HepG2 (cell line): ENCODE measurements around the gene RIPOR3. TPM values are rescaled to one million over a fixed set of nuclear protein-coding genes. Genes with fewer than 3 reads are reported as not detected.
A peak's percentile ranks its signal among the peaks of the same experiment; 100 is the strongest.

Experiments used
- ATF7 ChIP-seq, 2 experiments: fragments of 450-650 bp in 1 of 2; sonication (generic) in 1 of 2; formaldehyde crosslinking in 1 of 2; IDR thresholded peaks; 2 replicates each; pipeline versions ENCODE4 v1.4.0 to v1.6.1; 2016 to 2020; ENCODE audit warnings: antibody characterized with exemption in 1 of 2, mild to moderate bottlenecking in 1 of 2, missing genetic modification reagents in 1 of 2
- HNF4A ChIP-seq: sonication (generic); formaldehyde crosslinking; IDR thresholded peaks from 2 replicates; pipeline ENCODE4 v1.4.0; 2020; ENCODE audit warnings: missing genetic modification reagents
- IKZF4 ChIP-seq: sonication (generic); formaldehyde crosslinking; IDR thresholded peaks from 2 replicates; pipeline ENCODE4 v1.5.1; 2020; ENCODE audit warnings: borderline replicate concordance, mild to moderate bottlenecking, low read depth, missing genetic modification reagents; ENCODE audit errors: not compliant biosample characterization
- KDM1A ChIP-seq: IDR thresholded peaks from 2 replicates; pipeline ENCODE4 v1.6.1; 2016; ENCODE audit warnings: missing compliant biosample characterization
- KDM3A ChIP-seq: IDR thresholded peaks from 2 replicates; pipeline ENCODE4 v1.6.1; 2018; ENCODE audit warnings: low read depth, missing compliant biosample characterization
- KDM5B ChIP-seq: sonication (generic); formaldehyde crosslinking; IDR thresholded peaks from 2 replicates; pipeline ENCODE4 v1.4.0; 2020; ENCODE audit warnings: missing genetic modification reagents, mild to moderate bottlenecking, borderline replicate concordance
- LCORL ChIP-seq, 2 experiments: fragments of 450-650 bp in 1 of 2; sonication (generic) in 1 of 2; formaldehyde crosslinking in 1 of 2; IDR thresholded peaks; 2 replicates each; pipeline versions ENCODE4 v1.5.0 to v1.6.1; 2017 to 2020; ENCODE audit warnings: antibody characterized with exemption in 1 of 2, missing genetic modification reagents in 1 of 2
- ZFP1 ChIP-seq: IDR thresholded peaks from 2 replicates; pipeline ENCODE4 v1.6.1; 2016
- ZNF33B ChIP-seq: sonication (generic); formaldehyde crosslinking; IDR thresholded peaks from 2 replicates; pipeline ENCODE4 v1.5.1; 2020; ENCODE audit warnings: mild to moderate bottlenecking, missing genetic modification reagents
- ZNF564 ChIP-seq: sonication (generic); formaldehyde crosslinking; IDR thresholded peaks from 2 replicates; pipeline ENCODE4 v1.8.1; 2023; ENCODE audit warnings: mild to moderate bottlenecking, missing genetic modification reagents
- ZSCAN21 ChIP-seq: sonication (generic); formaldehyde crosslinking; IDR thresholded peaks from 2 replicates; pipeline ENCODE4 v1.8.0; 2022; ENCODE audit warnings: mild to moderate bottlenecking, missing genetic modification reagents, moderate library complexity, borderline replicate concordance
- polyA plus RNA-seq, 8 experiments: library from polyadenylated mRNA; depleted of rRNA in 3 of 8; stranded (reverse) in 7 of 8; unstranded in 1 of 8; fragments of >200 nt; fragmentation: Illumina TruSeq in 4 of 8; extraction: Trizol in 4 of 8; gene quantifications; 2 replicates each; pipeline versions ENCODE4 v1.2.1 to v1.2.3, GENCODE V29; 2011 to 2016; ENCODE audit warnings: low read depth in 4 of 8, missing spikeins in 1 of 8, mixed read lengths in 1 of 8; ENCODE audit not compliant: insufficient read depth in 1 of 8
- total RNA-seq, 5 experiments: library from RNA; depleted of rRNA; stranded (reverse); fragments of >200 nt; fragmentation: Illumina TruSeq; extraction: Trizol; gene quantifications; 2 replicates each; pipeline ENCODE4 v1.2.3, GENCODE V29; 2016; ENCODE audit warnings: low read depth in 1 of 5
- TF ChIP-seq, protein P1 (sequence below): sonication (generic); formaldehyde crosslinking; IDR thresholded peaks from 2 replicates; pipeline ENCODE4 v1.4.0; 2020; ENCODE audit warnings: mild to moderate bottlenecking, missing genetic modification reagents, borderline replicate concordance
- TF ChIP-seq, protein P2 (sequence below): sonication (generic); formaldehyde crosslinking; IDR thresholded peaks from 2 replicates; pipeline ENCODE4 v1.5.1; 2020; ENCODE audit warnings: mild to moderate bottlenecking, moderate library complexity, missing genetic modification reagents
- TF ChIP-seq, protein P3 (sequence below): IDR thresholded peaks from 2 replicates; pipeline ENCODE4 v1.6.1; 2016; ENCODE audit warnings: low read depth, missing genetic modification reagents, missing compliant biosample characterization

The RIPOR3 gene
- total and polyA plus RNA-seq, 2 of the 13 experiments (the other 11 are each of a cell fraction or from before 2014, with no cell fraction given) = 0.18 TPM; not detected in 1

DNA sequence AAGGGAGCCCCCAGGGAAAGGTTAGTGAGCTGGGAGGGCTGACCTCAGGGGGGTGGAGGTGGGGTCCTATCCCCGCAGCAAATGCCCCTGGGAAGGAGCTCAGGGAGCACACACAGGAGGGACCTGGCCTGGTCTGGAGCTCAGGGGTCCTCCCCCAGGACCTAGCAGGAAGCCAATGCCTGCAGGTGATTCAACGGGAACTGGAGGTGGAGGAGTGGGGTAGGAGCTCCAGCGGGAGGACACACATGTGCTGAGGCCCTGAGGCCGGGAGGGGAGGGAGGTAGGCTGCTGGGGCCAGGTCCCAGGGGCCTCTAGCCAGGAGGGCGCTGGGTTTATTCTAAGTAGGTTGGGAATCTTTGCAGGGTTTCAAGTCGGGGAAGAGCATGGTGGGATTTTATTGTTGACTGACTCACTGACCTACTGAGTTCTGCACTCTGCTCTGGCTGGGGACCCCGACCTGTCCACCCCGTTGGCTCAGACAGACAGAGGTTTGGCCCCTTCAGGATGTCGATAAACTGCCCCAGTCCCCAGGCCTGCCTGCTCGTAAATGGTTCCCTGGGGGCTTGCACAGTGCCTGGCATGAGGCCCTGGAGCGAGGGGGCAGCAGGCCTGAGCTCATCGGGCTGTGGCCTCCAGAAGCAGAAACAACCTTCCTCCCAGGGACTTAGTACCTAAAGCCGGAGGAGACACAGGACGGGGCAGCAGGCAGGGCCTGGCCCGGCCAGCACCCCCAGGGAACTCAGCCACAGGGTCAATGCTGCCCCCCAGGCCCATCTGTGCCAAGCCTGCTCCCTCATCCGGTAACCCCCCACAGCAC is 62.3 kb downstream of the RIPOR3 start (continued):
- TF ChIP-seq, protein P1, sequence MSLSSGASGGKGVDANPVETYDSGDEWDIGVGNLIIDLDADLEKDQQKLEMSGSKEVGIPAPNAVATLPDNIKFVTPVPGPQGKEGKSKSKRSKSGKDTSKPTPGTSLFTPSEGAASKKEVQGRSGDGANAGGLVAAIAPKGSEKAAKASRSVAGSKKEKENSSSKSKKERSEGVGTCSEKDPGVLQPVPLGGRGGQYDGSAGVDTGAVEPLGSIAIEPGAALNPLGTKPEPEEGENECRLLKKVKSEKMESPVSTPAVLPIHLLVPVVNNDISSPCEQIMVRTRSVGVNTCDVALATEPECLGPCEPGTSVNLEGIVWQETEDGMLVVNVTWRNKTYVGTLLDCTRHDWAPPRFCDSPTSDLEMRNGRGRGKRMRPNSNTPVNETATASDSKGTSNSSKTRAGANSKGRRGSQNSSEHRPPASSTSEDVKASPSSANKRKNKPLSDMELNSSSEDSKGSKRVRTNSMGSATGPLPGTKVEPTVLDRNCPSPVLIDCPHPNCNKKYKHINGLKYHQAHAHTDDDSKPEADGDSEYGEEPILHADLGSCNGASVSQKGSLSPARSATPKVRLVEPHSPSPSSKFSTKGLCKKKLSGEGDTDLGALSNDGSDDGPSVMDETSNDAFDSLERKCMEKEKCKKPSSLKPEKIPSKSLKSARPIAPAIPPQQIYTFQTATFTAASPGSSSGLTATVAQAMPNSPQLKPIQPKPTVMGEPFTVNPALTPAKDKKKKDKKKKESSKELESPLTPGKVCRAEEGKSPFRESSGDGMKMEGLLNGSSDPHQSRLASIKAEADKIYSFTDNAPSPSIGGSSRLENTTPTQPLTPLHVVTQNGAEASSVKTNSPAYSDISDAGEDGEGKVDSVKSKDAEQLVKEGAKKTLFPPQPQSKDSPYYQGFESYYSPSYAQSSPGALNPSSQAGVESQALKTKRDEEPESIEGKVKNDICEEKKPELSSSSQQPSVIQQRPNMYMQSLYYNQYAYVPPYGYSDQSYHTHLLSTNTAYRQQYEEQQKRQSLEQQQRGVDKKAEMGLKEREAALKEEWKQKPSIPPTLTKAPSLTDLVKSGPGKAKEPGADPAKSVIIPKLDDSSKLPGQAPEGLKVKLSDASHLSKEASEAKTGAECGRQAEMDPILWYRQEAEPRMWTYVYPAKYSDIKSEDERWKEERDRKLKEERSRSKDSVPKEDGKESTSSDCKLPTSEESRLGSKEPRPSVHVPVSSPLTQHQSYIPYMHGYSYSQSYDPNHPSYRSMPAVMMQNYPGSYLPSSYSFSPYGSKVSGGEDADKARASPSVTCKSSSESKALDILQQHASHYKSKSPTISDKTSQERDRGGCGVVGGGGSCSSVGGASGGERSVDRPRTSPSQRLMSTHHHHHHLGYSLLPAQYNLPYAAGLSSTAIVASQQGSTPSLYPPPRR (CRISPR knock-in tag) = no peak
- TF ChIP-seq HNF4A (CRISPR knock-in tag) (no peak), KDM3A (CRISPR knock-in tag) (no peak), ATF7 (IDR thresholded peaks at IDR 0.05) (no peak), ATF7 (CRISPR knock-in tag; IDR thresholded peaks at IDR 0.05) (no peak), KDM1A (CRISPR knock-in tag) (no peak), KDM5B (CRISPR knock-in tag) (no peak), ZSCAN21 (CRISPR knock-in tag) (no peak), ZNF564 (CRISPR knock-in tag) (no peak), IKZF4 (CRISPR knock-in tag) (peak; percentile 67), ZFP1 (no peak), ZNF33B (no peak), LCORL (IDR thresholded peaks at IDR 0.05) (no peak), LCORL (CRISPR knock-in tag; IDR thresholded peaks at IDR 0.05) (no peak)
- TF ChIP-seq, protein P2, sequence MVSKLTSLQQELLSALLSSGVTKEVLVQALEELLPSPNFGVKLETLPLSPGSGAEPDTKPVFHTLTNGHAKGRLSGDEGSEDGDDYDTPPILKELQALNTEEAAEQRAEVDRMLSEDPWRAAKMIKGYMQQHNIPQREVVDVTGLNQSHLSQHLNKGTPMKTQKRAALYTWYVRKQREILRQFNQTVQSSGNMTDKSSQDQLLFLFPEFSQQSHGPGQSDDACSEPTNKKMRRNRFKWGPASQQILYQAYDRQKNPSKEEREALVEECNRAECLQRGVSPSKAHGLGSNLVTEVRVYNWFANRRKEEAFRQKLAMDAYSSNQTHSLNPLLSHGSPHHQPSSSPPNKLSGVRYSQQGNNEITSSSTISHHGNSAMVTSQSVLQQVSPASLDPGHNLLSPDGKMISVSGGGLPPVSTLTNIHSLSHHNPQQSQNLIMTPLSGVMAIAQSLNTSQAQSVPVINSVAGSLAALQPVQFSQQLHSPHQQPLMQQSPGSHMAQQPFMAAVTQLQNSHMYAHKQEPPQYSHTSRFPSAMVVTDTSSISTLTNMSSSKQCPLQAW = no peak
- TF ChIP-seq, protein P3, sequence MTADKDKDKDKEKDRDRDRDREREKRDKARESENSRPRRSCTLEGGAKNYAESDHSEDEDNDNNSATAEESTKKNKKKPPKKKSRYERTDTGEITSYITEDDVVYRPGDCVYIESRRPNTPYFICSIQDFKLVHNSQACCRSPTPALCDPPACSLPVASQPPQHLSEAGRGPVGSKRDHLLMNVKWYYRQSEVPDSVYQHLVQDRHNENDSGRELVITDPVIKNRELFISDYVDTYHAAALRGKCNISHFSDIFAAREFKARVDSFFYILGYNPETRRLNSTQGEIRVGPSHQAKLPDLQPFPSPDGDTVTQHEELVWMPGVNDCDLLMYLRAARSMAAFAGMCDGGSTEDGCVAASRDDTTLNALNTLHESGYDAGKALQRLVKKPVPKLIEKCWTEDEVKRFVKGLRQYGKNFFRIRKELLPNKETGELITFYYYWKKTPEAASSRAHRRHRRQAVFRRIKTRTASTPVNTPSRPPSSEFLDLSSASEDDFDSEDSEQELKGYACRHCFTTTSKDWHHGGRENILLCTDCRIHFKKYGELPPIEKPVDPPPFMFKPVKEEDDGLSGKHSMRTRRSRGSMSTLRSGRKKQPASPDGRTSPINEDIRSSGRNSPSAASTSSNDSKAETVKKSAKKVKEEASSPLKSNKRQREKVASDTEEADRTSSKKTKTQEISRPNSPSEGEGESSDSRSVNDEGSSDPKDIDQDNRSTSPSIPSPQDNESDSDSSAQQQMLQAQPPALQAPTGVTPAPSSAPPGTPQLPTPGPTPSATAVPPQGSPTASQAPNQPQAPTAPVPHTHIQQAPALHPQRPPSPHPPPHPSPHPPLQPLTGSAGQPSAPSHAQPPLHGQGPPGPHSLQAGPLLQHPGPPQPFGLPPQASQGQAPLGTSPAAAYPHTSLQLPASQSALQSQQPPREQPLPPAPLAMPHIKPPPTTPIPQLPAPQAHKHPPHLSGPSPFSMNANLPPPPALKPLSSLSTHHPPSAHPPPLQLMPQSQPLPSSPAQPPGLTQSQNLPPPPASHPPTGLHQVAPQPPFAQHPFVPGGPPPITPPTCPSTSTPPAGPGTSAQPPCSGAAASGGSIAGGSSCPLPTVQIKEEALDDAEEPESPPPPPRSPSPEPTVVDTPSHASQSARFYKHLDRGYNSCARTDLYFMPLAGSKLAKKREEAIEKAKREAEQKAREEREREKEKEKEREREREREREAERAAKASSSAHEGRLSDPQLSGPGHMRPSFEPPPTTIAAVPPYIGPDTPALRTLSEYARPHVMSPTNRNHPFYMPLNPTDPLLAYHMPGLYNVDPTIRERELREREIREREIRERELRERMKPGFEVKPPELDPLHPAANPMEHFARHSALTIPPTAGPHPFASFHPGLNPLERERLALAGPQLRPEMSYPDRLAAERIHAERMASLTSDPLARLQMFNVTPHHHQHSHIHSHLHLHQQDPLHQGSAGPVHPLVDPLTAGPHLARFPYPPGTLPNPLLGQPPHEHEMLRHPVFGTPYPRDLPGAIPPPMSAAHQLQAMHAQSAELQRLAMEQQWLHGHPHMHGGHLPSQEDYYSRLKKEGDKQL (CRISPR knock-in tag) = no peak
